ENCODE results near the gene KEAP1.

- no peak for TF ChIP-seq CTCF (IDR thresholded peaks at IDR 0.05; ENCODE audit: poor library complexity, severe bottlenecking)
- no peak for TF ChIP-seq POLR2AphosphoS5 (IDR thresholded peaks at IDR 0.05)
These were observed 42.5 kb downstream of the KEAP1 start for GRCh38 chr19:10460714-10461046.

All from neural cell (in vitro differentiated cells).